Astrocyte (in vitro differentiated cells and primary cell): ENCODE data around the gene HIPK2. TPM values are rescaled to one million over a fixed set of nuclear protein-coding genes. Genes with fewer than 3 reads are reported as not detected.

Experiments
- DNase-seq: peaks from one replicate; pipeline ENCODE4 v3.0.0-alpha.2; 2010; ENCODE audit warnings: low read depth
- FAIRE-seq: peaks from 2 replicates; lab custom pipeline; 2011; peaks lifted over from hg19 to GRCh38; lab: Jason Lieb, UNC
- H2AFZ ChIP-seq: 2 replicates; pipeline ENCODE4 v1.6.0; 2012; ENCODE audit warnings: low read depth, low read length, inconsistent platforms
- H3K27ac ChIP-seq: 2 replicates; pipeline ENCODE4 v1.5.1; 2011; ENCODE audit warnings: low read depth, low read length, inconsistent platforms
- H3K27me3 ChIP-seq: 2 replicates; pipeline ENCODE4 v1.6.0; 2011; ENCODE audit warnings: low read length, inconsistent platforms; ENCODE audit not compliant: insufficient read depth
- H3K36me3 ChIP-seq: 2 replicates; pipeline ENCODE4 v1.5.1; 2011; ENCODE audit warnings: low read length, inconsistent platforms; ENCODE audit not compliant: insufficient read depth
- H3K4me1 ChIP-seq: 2 replicates; pipeline ENCODE4 v1.5.1; 2011; ENCODE audit warnings: low read length, inconsistent platforms; ENCODE audit not compliant: insufficient read depth
- H3K4me2 ChIP-seq: 2 replicates; pipeline ENCODE4 v1.6.0; 2012; ENCODE audit warnings: low read length, inconsistent platforms
- H3K4me3 ChIP-seq: 2 replicates; pipeline ENCODE4 v1.5.1; 2011; ENCODE audit warnings: low read depth, mild to moderate bottlenecking, low read length, inconsistent platforms; ENCODE audit not compliant: insufficient read depth
- H3K79me2 ChIP-seq: 2 replicates; pipeline ENCODE4 v1.6.0; 2012; ENCODE audit warnings: mild to moderate bottlenecking, low read length, inconsistent platforms; ENCODE audit not compliant: insufficient read depth
- H3K9ac ChIP-seq: 2 replicates; pipeline ENCODE4 v1.6.0; 2012; ENCODE audit warnings: mild to moderate bottlenecking, low read length, inconsistent platforms
- H3K9me3 ChIP-seq: 2 replicates; pipeline ENCODE4 v1.5.1; 2012; ENCODE audit warnings: low read depth, mild to moderate bottlenecking, low read length, inconsistent platforms; ENCODE audit not compliant: insufficient read depth
- H4K20me1 ChIP-seq: 2 replicates; pipeline ENCODE4 v1.6.0; 2012; ENCODE audit warnings: low read length, inconsistent platforms; ENCODE audit not compliant: insufficient read depth
- H3K27ac Mint-ChIP-seq: one replicate; pipeline ENCODE4 v1.8.0; 2021; ENCODE audit warnings: mild to moderate bottlenecking, mixed read lengths; ENCODE audit not compliant: unreplicated experiment
- H3K27me3 Mint-ChIP-seq: one replicate; pipeline ENCODE4 v1.8.0; 2021; ENCODE audit warnings: low read depth, mixed read lengths; ENCODE audit not compliant: unreplicated experiment
- H3K36me3 Mint-ChIP-seq: one replicate; pipeline ENCODE4 v1.8.0; 2021; ENCODE audit warnings: low read depth, mixed read lengths; ENCODE audit not compliant: unreplicated experiment
- H3K4me1 Mint-ChIP-seq: one replicate; pipeline ENCODE4 v1.8.0; 2021; ENCODE audit warnings: low read depth, mixed read lengths; ENCODE audit not compliant: unreplicated experiment
- H3K4me3 Mint-ChIP-seq: one replicate; pipeline ENCODE4 v1.8.0; 2021; ENCODE audit warnings: mild to moderate bottlenecking, moderate library complexity, mixed read lengths; ENCODE audit not compliant: unreplicated experiment
- H3K9me3 Mint-ChIP-seq: one replicate; pipeline ENCODE4 v1.8.0; 2021; ENCODE audit warnings: mild to moderate bottlenecking, mixed read lengths; ENCODE audit not compliant: unreplicated experiment
- CTCF ChIP-seq: IDR thresholded peaks from 2 replicates; pipeline ENCODE4 v1.5.1; 2011; ENCODE audit warnings: low read depth, mild to moderate bottlenecking, inconsistent platforms, low read length, moderate library complexity; ENCODE audit not compliant: insufficient read depth
- EZH2 ChIP-seq: IDR thresholded peaks from 2 replicates; pipeline ENCODE4 v1.6.1; 2012; ENCODE audit warnings: mild to moderate bottlenecking, low read length, inconsistent platforms; ENCODE audit not compliant: insufficient read depth
- total RNA-seq: library from RNA; stranded (reverse); gene quantifications from 2 replicates; pipeline ENCODE4 v1.2.1, GENCODE V29; 2021

The HIPK2 gene
- total RNA-seq, 1 donor from 2014 or later, result 35.8 TPM

GRCh38 chr7:139771001-139771956 is 6.5 kb downstream of the HIPK2 start:
- Histone ChIP-seq H4K20me1 (peaks cover 80% of the 10 kb centered on the region), H3K4me3 (peak overlapping the region; percentile 24), H3K27me3 (no peaks in the 10 kb centered on the region), H3K27ac (peak overlapping the region; percentile 77), H3K4me1 (peaks cover 43% of the 10 kb centered on the region), H3K79me2 (peaks cover 91% of the 10 kb centered on the region), H3K4me2 (peak overlapping the region; percentile 81), H3K9me3 (no peaks in the 10 kb centered on the region), H3K9ac (peak overlapping the region; percentile 51), H2AFZ (no peak overlapping the region), H3K36me3 (peaks cover 3% of the 10 kb centered on the region)
- DNase-seq (peak; percentile 89), FAIRE-seq (no peak)
- Mint-ChIP-seq H3K4me3 (no peak overlapping the region), H3K4me1 (peaks cover 38% of the 10 kb centered on the region), H3K9me3 (no peaks in the 10 kb centered on the region), H3K36me3 (peaks cover 6% of the 10 kb centered on the region), H3K27ac (peak overlapping the region; percentile 35), H3K27me3 (no peaks in the 10 kb centered on the region)
- TF ChIP-seq EZH2, result no peak
- no peak for TF ChIP-seq CTCF

GRCh38 chr7:139769761-139770160 is 8.0 kb downstream of the HIPK2 start:
- no peaks in the 10 kb centered on the region for H3K9me3 ChIP-seq
- H3K79me2 ChIP-seq, result peaks cover 91% of the 10 kb centered on the region
- H3K27ac ChIP-seq, result no peak overlapping the region
- DNase-seq, result no peak
- no peak overlapping the region for H2AFZ ChIP-seq
- no peak overlapping the region for H3K9ac ChIP-seq
- H3K4me2 ChIP-seq, result no peak overlapping the region
- TF ChIP-seq EZH2 (no peak), CTCF (no peak)
- H3K36me3 Mint-ChIP-seq, result peaks cover 7% of the 10 kb centered on the region
- H3K36me3 ChIP-seq, result peaks cover 3% of the 10 kb centered on the region
- H3K4me3 ChIP-seq, result no peak overlapping the region
- FAIRE-seq, result no peak
- H4K20me1 ChIP-seq, result peaks cover 85% of the 10 kb centered on the region
- peaks cover 28% of the 10 kb centered on the region for H3K4me1 Mint-ChIP-seq
- no peak overlapping the region for H3K27ac Mint-ChIP-seq
- H3K27me3 ChIP-seq, result no peaks in the 10 kb centered on the region
- H3K4me1 ChIP-seq, result peaks cover 33% of the 10 kb centered on the region
- no peak overlapping the region for H3K4me3 Mint-ChIP-seq
- no peaks in the 10 kb centered on the region for H3K9me3 Mint-ChIP-seq
- no peaks in the 10 kb centered on the region for H3K27me3 Mint-ChIP-seq

- no peaks in the 10 kb centered on the region for H3K27me3 Mint-ChIP-seq
- H2AFZ ChIP-seq, result no peak overlapping the region
- peaks cover 3% of the 10 kb centered on the region for H3K36me3 ChIP-seq
- FAIRE-seq (no peak), DNase-seq (no peak)
- H3K9me3 ChIP-seq, result no peaks in the 10 kb centered on the region
- H3K9ac ChIP-seq, result no peak overlapping the region
- no peak overlapping the region for H3K27ac ChIP-seq
- TF ChIP-seq EZH2, result no peak
- no peak for TF ChIP-seq CTCF
- no peaks in the 10 kb centered on the region for H3K27me3 ChIP-seq
- no peaks in the 10 kb centered on the region for H3K9me3 Mint-ChIP-seq
- peaks cover 7% of the 10 kb centered on the region for H3K36me3 Mint-ChIP-seq
- H3K4me1 Mint-ChIP-seq, result peaks cover 21% of the 10 kb centered on the region
- H3K4me1 ChIP-seq, result peaks cover 28% of the 10 kb centered on the region
- no peak overlapping the region for H3K4me3 Mint-ChIP-seq
- H3K4me2 ChIP-seq, result no peak overlapping the region
- H3K79me2 ChIP-seq, result peaks cover 95% of the 10 kb centered on the region
- H3K27ac Mint-ChIP-seq, result no peak overlapping the region
- H3K4me3 ChIP-seq, result no peak overlapping the region
- H4K20me1 ChIP-seq, result peaks cover 88% of the 10 kb centered on the region
Measured at GRCh38 chr7:139769066-139769465, 8.7 kb downstream of the HIPK2 start.
